Liver (tissue), 9 donors: ENCODE results near the gene CACNA1F. TPM values are rescaled to one million over a fixed set of nuclear protein-coding genes. Genes with fewer than 3 reads are reported as not detected.

Experiments
- DNase-seq: peaks from one replicate; pipeline ENCODE4 v3.0.0-alpha.2; 2017; ENCODE audit warnings: low spot score
- H3K27ac ChIP-seq, 2 donors: one replicate each; pipeline ENCODE4 v1.7.0; 2013; ENCODE audit warnings: inconsistent platforms in 2 of 2, low read length in 2 of 2, control low read depth in 1 of 2, low read depth in 1 of 2, mild to moderate bottlenecking in 1 of 2
- H3K27me3 ChIP-seq, 4 donors: one replicate each; pipeline versions ENCODE4 v1.6.1 to v1.7.0; 2013; ENCODE audit warnings: low read length in 3 of 4, inconsistent platforms in 1 of 4, mild to moderate bottlenecking in 1 of 4, moderate library complexity in 1 of 4; ENCODE audit not compliant: control insufficient read depth in 4 of 4, insufficient read depth in 4 of 4
- H3K36me3 ChIP-seq, 4 donors: one replicate each; pipeline versions ENCODE4 v1.6.1 to v1.7.0; 2013; ENCODE audit warnings: low read length in 3 of 4, mild to moderate bottlenecking in 3 of 4, low read depth in 1 of 4, moderate library complexity in 1 of 4; ENCODE audit not compliant: control insufficient read depth in 4 of 4, insufficient read depth in 3 of 4
- H3K4me1 ChIP-seq, 4 donors: one replicate each; pipeline versions ENCODE4 v1.6.1 to v1.7.0; 2013; ENCODE audit warnings: low read length in 3 of 4, mild to moderate bottlenecking in 3 of 4, moderate library complexity in 1 of 4; ENCODE audit not compliant: control insufficient read depth in 4 of 4, insufficient read depth in 4 of 4
- H3K4me3 ChIP-seq, 3 donors: one replicate each; pipeline versions ENCODE4 v1.6.1 to v1.7.0; 2013; ENCODE audit warnings: low read length in 3 of 3, control low read depth in 1 of 3, low read depth in 1 of 3, mild to moderate bottlenecking in 1 of 3
- H3K9ac ChIP-seq, 2 donors: one replicate each; pipeline ENCODE4 v1.7.0; 2013; ENCODE audit warnings: low read length in 2 of 2, mild to moderate bottlenecking in 2 of 2, moderate library complexity in 2 of 2, control low read depth in 1 of 2, low read depth in 1 of 2
- H3K9me3 ChIP-seq, 4 donors: one replicate each; pipeline versions ENCODE4 v1.6.1 to v1.7.0; 2013; ENCODE audit warnings: low read length in 3 of 4; ENCODE audit not compliant: control insufficient read depth in 4 of 4
- GABPA ChIP-seq, 2 donors: IDR thresholded peaks in 1 of 2; conservative IDR thresholded peaks in 1 of 2; 2 replicates each; pipeline ENCODE4 v1.6.1; 2016; ENCODE audit warnings: antibody characterized with exemption in 2 of 2, mild to moderate bottlenecking in 1 of 2, moderate library complexity in 1 of 2
- HNF4A ChIP-seq, 2 donors: conservative IDR thresholded peaks; 2 replicates each; pipeline ENCODE4 v1.6.1; 2016; ENCODE audit warnings: antibody characterized with exemption in 2 of 2, mild to moderate bottlenecking in 2 of 2
- HNF4G ChIP-seq: IDR thresholded peaks from 2 replicates; pipeline ENCODE4 v1.6.1; 2016; ENCODE audit warnings: antibody characterized with exemption
- MAX ChIP-seq: IDR thresholded peaks from 2 replicates; pipeline ENCODE4 v1.6.1; 2016; ENCODE audit warnings: antibody characterized with exemption
- NR2F2 ChIP-seq: IDR thresholded peaks from 2 replicates; pipeline ENCODE4 v1.6.1; 2016; ENCODE audit warnings: antibody characterized with exemption
- RAD21 ChIP-seq, 2 donors: IDR thresholded peaks; 2 replicates each; pipeline ENCODE4 v1.6.1; 2016; ENCODE audit warnings: antibody characterized with exemption in 2 of 2, mild to moderate bottlenecking in 2 of 2
- REST ChIP-seq: IDR thresholded peaks from 2 replicates; pipeline ENCODE4 v1.6.1; 2016; ENCODE audit warnings: antibody characterized with exemption, mild to moderate bottlenecking
- SP1 ChIP-seq: IDR thresholded peaks from 2 replicates; pipeline ENCODE4 v1.6.1; 2018; ENCODE audit warnings: antibody characterized with exemption, mild to moderate bottlenecking
- WGBS: extraction: QIAGEN DNeasy Blood & Tissue Kit; methylation state at CpG from one replicate; pipeline ENCODE4 v1.1.7; 2013; 5-methylcytosine and 5-hydroxymethylcytosine counted together
- polyA plus RNA-seq, 2 donors: library from polyadenylated mRNA; stranded (reverse) in 1 of 2; unstranded in 1 of 2; fragments of 200-250 nt in 1 of 2; fragments of >200 nt in 1 of 2; fragmentation: Nextera tagmentation in 1 of 2; extraction: Ambion mirVana in 1 of 2; gene quantifications; one replicate each; pipeline versions ENCODE4 v1.2.1 to v1.2.3, GENCODE V29; 2013 to 2015
- total RNA-seq, 2 donors: library from RNA; depleted of rRNA; stranded (reverse); fragments of >200 nt; gene quantifications; one replicate each; pipeline ENCODE4 v1.2.3, GENCODE V29; 2014
- TF ChIP-seq, protein P1 (sequence below): fragments of 150-350 bp; IDR thresholded peaks from 2 replicates; pipeline ENCODE4 v1.5.1; 2017; ENCODE audit warnings: improper control_type of control experiment, low read depth, low read length; ENCODE audit not compliant: missing input control
- donor health status: healthy.
- donor health status: healthy.
- donor health status: healthy.
- donor health status: healthy.
- donor health status: healthy.

CACNA1F gene
- total and polyA plus RNA-seq, 4 donors: 0.03 TPM; not detected in 3

DNA sequence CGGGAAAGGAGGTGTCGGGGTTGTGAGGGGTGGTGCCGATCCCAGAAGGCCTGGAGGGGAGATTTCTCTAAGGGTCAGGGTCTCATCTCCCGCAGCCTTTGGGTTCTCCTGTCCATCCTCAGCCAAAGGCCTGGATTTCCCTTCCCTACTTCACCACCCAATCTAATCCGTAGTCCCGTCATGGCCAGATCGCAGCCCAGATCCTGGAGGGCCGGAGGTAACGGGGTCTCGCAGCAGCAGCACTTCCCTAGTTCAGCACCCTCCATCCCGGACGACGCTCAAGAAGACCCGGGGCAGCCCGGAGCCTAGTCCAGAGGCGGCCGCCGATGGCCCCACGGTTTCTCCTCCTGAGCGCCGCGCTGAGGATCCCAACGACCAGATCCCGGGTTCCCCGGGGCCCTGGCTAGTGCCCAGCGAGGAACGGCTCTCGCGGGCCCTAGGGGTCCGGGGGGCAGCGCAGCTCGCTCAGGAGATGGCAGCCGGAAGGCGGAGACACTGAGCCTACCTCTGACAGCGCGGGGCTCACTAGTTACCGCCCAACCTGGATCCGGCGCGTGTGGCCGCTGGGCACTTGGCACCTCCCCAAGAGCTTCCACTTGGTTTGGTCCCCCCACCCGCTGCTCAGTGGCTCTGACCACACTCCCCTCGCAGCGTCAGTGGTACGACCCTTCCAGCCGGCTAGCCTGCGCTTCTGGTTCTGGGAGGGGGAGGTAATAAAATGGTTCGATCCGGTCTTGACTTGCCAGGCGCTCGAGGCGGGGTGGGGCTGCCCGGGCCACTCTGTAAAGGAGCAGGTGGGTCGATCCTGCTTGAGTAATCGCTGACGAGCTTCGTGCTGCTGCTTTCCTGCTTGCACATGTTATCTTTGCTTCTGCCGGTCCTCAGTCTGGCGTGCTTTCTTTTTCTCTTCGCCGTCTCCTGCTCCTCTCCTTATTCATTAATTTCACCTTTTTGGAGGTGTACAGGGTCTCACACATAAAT is 66.9 kb downstream of the CACNA1F start:
- Histone ChIP-seq H3K9me3 (no peaks in the 10 kb centered on the region), H3K4me1 (peaks cover 0 to 4% (median under 1%) of the 10 kb centered on the region in 4 donors), H3K27me3 (no peaks in the 10 kb centered on the region), H3K9ac (peak overlapping the region in 1 of 2 donors; percentile 27), H3K27ac (peak overlapping the region; percentile 60 to 63), H3K4me3 (no peak overlapping the region), H3K36me3 (no peaks in the 10 kb centered on the region)
- TF ChIP-seq MAX: peak; percentile 22
- TF ChIP-seq, protein P1, sequence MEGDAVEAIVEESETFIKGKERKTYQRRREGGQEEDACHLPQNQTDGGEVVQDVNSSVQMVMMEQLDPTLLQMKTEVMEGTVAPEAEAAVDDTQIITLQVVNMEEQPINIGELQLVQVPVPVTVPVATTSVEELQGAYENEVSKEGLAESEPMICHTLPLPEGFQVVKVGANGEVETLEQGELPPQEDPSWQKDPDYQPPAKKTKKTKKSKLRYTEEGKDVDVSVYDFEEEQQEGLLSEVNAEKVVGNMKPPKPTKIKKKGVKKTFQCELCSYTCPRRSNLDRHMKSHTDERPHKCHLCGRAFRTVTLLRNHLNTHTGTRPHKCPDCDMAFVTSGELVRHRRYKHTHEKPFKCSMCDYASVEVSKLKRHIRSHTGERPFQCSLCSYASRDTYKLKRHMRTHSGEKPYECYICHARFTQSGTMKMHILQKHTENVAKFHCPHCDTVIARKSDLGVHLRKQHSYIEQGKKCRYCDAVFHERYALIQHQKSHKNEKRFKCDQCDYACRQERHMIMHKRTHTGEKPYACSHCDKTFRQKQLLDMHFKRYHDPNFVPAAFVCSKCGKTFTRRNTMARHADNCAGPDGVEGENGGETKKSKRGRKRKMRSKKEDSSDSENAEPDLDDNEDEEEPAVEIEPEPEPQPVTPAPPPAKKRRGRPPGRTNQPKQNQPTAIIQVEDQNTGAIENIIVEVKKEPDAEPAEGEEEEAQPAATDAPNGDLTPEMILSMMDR: peak; percentile 10
- TF ChIP-seq RAD21 (IDR thresholded peaks at IDR 0.05): no peak
- TF ChIP-seq REST: peak; percentile 91
- TF ChIP-seq GABPA (IDR thresholded peaks at IDR 0.05 in 1 of 2, conservative IDR thresholded peaks at IDR 0.05 in 1 of 2): no peak
- TF ChIP-seq HNF4G: no peak
- no peak for TF ChIP-seq NR2F2
- peak; percentile 32 for TF ChIP-seq SP1
- 54% methylated on average over 61 of the region's 61 CpGs for WGBS
- DNase-seq: peak; percentile 77

GRCh38 chrX:49164589-49165360 is 68.4 kb downstream of the CACNA1F start:
- 88% methylated on average over 31 of the region's 31 CpGs for WGBS
- no peak for TF ChIP-seq HNF4A (conservative IDR thresholded peaks at IDR 0.05)
- TF ChIP-seq, protein P1: no peak
- no peak overlapping the region for H3K4me3 ChIP-seq
- H3K36me3 ChIP-seq: no peaks in the 10 kb centered on the region
- no peak for DNase-seq
- H3K27ac ChIP-seq: peak overlapping the region; percentile 95
- no peaks in the 10 kb centered on the region for H3K27me3 ChIP-seq
- H3K9ac ChIP-seq: no peak overlapping the region
- H3K9me3 ChIP-seq: no peaks in the 10 kb centered on the region
- H3K4me1 ChIP-seq: peaks cover 0 to 4% (median 2%) of the 10 kb centered on the region in 4 donors
